HUES64 (cell line): Measurements from ENCODE around the gene RAB39B. TPM values are rescaled to one million over a fixed set of nuclear protein-coding genes. Genes with fewer than 3 reads are reported as not detected.
"Not testable (repeated sequence)": the region's sequence is repeated elsewhere in the genome, so short reads cannot be mapped to it uniquely, and the experiment has no call there.

Source experiments
- H3K27ac ChIP-seq: 2 replicates; pipeline ENCODE4 v1.7.0; 2013; ENCODE audit warnings: low read depth, low read length, inconsistent platforms
- H3K27me3 ChIP-seq: 2 replicates; pipeline ENCODE4 v1.6.1; 2013; ENCODE audit warnings: mild to moderate bottlenecking, low read length; ENCODE audit not compliant: insufficient read depth
- H3K36me3 ChIP-seq: 2 replicates; pipeline ENCODE4 v1.6.1; 2013; ENCODE audit warnings: mild to moderate bottlenecking, low read length; ENCODE audit not compliant: insufficient read depth
- H3K4me1 ChIP-seq: 2 replicates; pipeline ENCODE4 v1.6.1; 2013; ENCODE audit warnings: mild to moderate bottlenecking, low read length, moderate library complexity; ENCODE audit not compliant: insufficient read depth
- H3K4me3 ChIP-seq: 2 replicates; pipeline ENCODE4 v1.5.1; 2013; ENCODE audit warnings: mild to moderate bottlenecking, low read length, moderate library complexity
- H3K9ac ChIP-seq: 2 replicates; pipeline ENCODE4 v1.6.1; 2013; ENCODE audit warnings: mild to moderate bottlenecking, low read depth, low read length
- H3K9me3 ChIP-seq: 2 replicates; pipeline ENCODE4 v1.6.1; 2013; ENCODE audit warnings: low read depth, low read length; ENCODE audit not compliant: insufficient read depth
- WGBS: fragments of 150-250, 120-280 bp; methylation state at CpG from one replicate; pipeline ENCODE4 v1.1.7; 2013; ENCODE audit warnings: missing lambda C conversion rate; 5-methylcytosine and 5-hydroxymethylcytosine counted together
- polyA plus RNA-seq, 2 experiments: library from polyadenylated mRNA; stranded (reverse); fragments of 50-300 nt; gene quantifications; one replicate each; pipeline ENCODE4 v1.2.3, GENCODE V29; 2013

Gene RAB39B
- polyA plus RNA-seq (2013, experiment 1 of 2), result 6.2 TPM
- 4.9 TPM for polyA plus RNA-seq (2013, experiment 2 of 2)

DNA sequence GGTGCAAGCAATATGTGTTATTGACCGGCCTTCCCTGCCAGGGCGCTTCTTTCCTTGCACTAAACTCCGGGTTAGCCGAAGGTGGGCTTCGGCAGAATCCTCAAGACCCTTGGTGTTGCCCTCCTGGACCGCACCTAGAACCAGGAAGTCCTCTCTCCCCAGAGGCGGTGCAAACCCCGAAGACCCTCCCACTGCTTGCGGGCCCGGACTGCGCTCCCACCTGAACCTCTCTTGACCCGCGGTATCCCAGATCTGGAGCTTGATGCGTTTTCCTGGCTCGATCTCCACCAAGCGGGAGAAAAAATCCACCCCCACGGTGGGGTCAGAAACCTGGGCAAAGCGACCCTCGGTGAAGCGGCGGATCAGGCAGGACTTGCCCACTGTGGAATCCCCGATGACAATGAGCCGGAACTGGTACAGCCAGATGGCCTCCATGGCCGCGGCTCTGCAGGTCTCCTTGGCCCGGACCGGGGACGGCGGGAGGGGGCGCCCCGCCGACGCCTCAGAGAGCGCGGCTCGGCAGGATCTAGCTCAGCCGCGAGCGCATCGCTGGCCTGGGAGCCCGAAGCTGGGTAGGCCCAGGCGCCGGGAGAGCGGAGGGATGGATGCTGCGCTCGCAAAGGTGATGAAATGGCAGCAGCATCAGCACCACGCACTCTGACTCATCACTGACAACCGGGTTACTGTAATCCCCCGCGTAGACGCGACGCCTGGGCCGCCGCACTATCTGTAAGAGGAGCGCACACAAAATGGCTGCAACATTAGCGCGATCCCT lies at the start of gene RAB39B:
Gene RAB39B (minus strand): TSS at position 638 of the 775 bp plus-strand sequence. CDS start 203 bp downstream, at position 435.
- Histone ChIP-seq H3K27me3 (no peaks in the 10 kb centered on the region), H3K9me3 (no peaks in the 10 kb centered on the region), H3K4me3 (peak within 1 kb of the TSS; percentile 87), H3K36me3 (no peaks in the 10 kb centered on the region), H3K27ac (peak within 1 kb of the TSS; percentile 72; the same call in 1 of the 2 replicates), H3K9ac (peak within 1 kb of the TSS; percentile 69), H3K4me1 (peaks cover 5% of the 10 kb centered on the region; the same call in 1 of the 2 replicates)
- 1% methylated on average over 58 of the region's 58 CpGs for WGBS

DNA sequence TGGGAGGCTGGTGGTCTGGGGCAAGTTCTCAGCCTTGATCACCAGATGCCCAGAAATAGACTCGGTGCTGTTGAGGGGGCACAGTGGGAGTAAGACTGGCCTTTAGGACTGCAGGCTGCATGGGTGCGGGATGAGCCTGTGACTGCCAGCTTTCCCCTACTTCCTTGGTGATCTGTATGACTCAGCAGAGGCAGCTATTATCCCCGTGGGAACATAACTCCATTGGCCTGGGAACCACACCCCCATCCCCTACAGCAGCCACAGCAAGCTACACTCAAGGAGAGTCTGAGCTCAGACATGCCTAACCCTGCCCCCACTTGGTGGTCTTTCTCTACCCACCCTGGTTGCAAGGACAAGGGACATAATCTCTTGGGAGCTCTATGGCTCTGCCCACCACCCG lies 49.5 kb upstream of the RAB39B start:
- Histone ChIP-seq H3K9me3 (no peaks in the 10 kb centered on the region), H3K9ac (no peak overlapping the region), H3K4me3 (no peak overlapping the region), H3K36me3 (no peaks in the 10 kb centered on the region), H3K27ac (no peak overlapping the region), H3K4me1 (no peaks in the 10 kb centered on the region), H3K27me3 (no peaks in the 10 kb centered on the region)
- WGBS, result 76% methylated on average over 4 of the region's 4 CpGs

GRCh38 chrX:155293771-155294170 lies 29.5 kb upstream of the RAB39B start:
- no peak overlapping the region for H3K4me3 ChIP-seq
- no peak overlapping the region for H3K27ac ChIP-seq
- no peaks in the 10 kb centered on the region for H3K9me3 ChIP-seq
- H3K9ac ChIP-seq, result no peak overlapping the region
- H3K27me3 ChIP-seq, result no peaks in the 10 kb centered on the region
- no peaks in the 10 kb centered on the region for H3K4me1 ChIP-seq
- no peaks in the 10 kb centered on the region for H3K36me3 ChIP-seq

GRCh38 chrX:155279873-155280272 lies 15.6 kb upstream of the RAB39B start:
- Histone ChIP-seq H3K9me3 (no peaks in the 10 kb centered on the region), H3K27me3 (no peaks in the 10 kb centered on the region), H3K36me3 (no peaks in the 10 kb centered on the region), H3K4me3 (no peak overlapping the region), H3K27ac (no peak overlapping the region), H3K9ac (no peak overlapping the region), H3K4me1 (no peaks in the 10 kb centered on the region)
- no CpG with 5 or more reads among the region's 1 CpG for WGBS

DNA sequence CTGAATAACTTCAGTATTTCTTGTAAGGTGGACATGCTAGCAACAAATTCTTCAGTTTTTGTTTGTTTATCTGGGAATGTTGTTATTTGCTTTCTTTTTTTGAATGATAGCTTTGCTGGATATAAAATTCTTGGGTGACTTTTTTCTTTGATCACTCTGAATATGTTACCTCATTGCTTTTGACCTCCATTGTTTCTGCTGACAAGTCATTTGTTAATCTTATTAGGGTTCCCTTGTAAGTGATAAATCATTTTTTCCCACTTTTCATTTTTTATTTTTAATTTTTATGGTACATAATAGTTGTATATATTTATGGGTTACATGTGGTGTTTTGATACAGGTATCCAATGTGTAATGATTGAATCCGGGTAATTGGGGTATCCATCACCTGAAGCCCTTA lies 6.7 kb upstream of the RAB39B start:
- Histone ChIP-seq H3K4me3 (no peak overlapping the region), H3K36me3 (no peaks in the 10 kb centered on the region), H3K27me3 (no peaks in the 10 kb centered on the region), H3K27ac (no peak overlapping the region), H3K4me1 (no peaks in the 10 kb centered on the region), H3K9ac (no peak overlapping the region), H3K9me3 (no peaks in the 10 kb centered on the region)
- 88% methylated on average over 1 of the region's 1 CpG for WGBS

- not testable (repeated sequence) for H3K4me1 ChIP-seq, H3K27ac ChIP-seq, H3K36me3 ChIP-seq, H3K9ac ChIP-seq, H3K4me3 ChIP-seq, H3K9me3 ChIP-seq, H3K27me3 ChIP-seq
- WGBS, result no CpG with 5 or more reads among the region's 1 CpG
Measured at GRCh38 chrX:155267995-155268394, 3.7 kb upstream of the RAB39B start.

GRCh38 chrX:155266439-155266838 lies 2.1 kb upstream of the RAB39B start:
- no CpG with 5 or more reads among the region's 1 CpG for WGBS
- peaks cover 5% of the 10 kb centered on the region; the same call in 1 of the 2 replicates for H3K4me1 ChIP-seq
- no peaks in the 10 kb centered on the region for H3K9me3 ChIP-seq
- no peak overlapping the region for H3K4me3 ChIP-seq
- no peaks in the 10 kb centered on the region for H3K27me3 ChIP-seq
- H3K36me3 ChIP-seq, result no peaks in the 10 kb centered on the region
- no peak overlapping the region for H3K27ac ChIP-seq
- no peak overlapping the region for H3K9ac ChIP-seq

- H3K9ac ChIP-seq, result no peak overlapping the region
- 84% methylated on average over 3 of the region's 5 CpGs for WGBS
- H3K27me3 ChIP-seq, result no peaks in the 10 kb centered on the region
- H3K27ac ChIP-seq, result no peak overlapping the region
- H3K4me3 ChIP-seq, result peak overlapping the region; percentile 87
- no peaks in the 10 kb centered on the region for H3K9me3 ChIP-seq
- H3K36me3 ChIP-seq, result no peaks in the 10 kb centered on the region
- H3K4me1 ChIP-seq, result peaks cover 5% of the 10 kb centered on the region; the same call in 1 of the 2 replicates
Measured at GRCh38 chrX:155262970-155263754, 1.1 kb downstream of the RAB39B start.

GRCh38 chrX:155259752-155260151 lies 4.5 kb downstream of the RAB39B start:
- H3K9ac ChIP-seq, result no peak overlapping the region
- H3K4me3 ChIP-seq, result no peak overlapping the region
- H3K27ac ChIP-seq, result no peak overlapping the region
- no peaks in the 10 kb centered on the region for H3K27me3 ChIP-seq
- no peaks in the 10 kb centered on the region for H3K36me3 ChIP-seq
- H3K9me3 ChIP-seq, result no peaks in the 10 kb centered on the region
- WGBS, result 90% methylated on average over 3 of the region's 3 CpGs
- H3K4me1 ChIP-seq, result peaks cover 5% of the 10 kb centered on the region; the same call in 1 of the 2 replicates

DNA sequence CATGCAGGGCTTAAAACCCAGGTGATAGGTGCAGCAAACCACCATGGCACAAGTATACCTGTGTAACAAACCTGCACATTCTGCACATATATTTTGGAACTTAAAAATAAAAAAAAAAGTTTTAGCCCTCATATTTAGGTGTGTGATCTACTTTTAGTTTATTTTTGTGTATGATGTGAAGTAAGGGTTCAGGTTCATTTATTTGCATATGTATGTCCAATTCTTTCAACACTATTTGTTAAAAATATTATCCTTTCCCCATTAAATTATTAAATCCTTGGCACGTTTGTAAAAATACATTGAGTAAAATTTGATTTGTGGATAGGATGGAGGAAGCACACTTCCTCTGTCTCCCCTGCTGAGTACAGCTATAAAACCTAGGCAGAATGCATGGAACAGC lies 12.9 kb downstream of the RAB39B start:
- Histone ChIP-seq H3K9ac (no peak overlapping the region), H3K27me3 (no peaks in the 10 kb centered on the region), H3K4me3 (no peak overlapping the region), H3K4me1 (peaks cover 6% of the 10 kb centered on the region; the same call in 1 of the 2 replicates), H3K36me3 (no peaks in the 10 kb centered on the region), H3K27ac (no peak overlapping the region), H3K9me3 (no peaks in the 10 kb centered on the region)
- no CpG with 5 or more reads among the region's 1 CpG for WGBS

- WGBS, result 92% methylated on average over 4 of the region's 4 CpGs
- H3K9ac ChIP-seq, result no peak overlapping the region
Measured at GRCh38 chrX:155247497-155247896, 16.8 kb downstream of the RAB39B start.

More at GRCh38 chrX:155247497-155247896, 16.8 kb downstream of the RAB39B start:
- Histone ChIP-seq H3K4me3 (no peak overlapping the region), H3K27me3 (no peaks in the 10 kb centered on the region), H3K27ac (no peak overlapping the region), H3K9me3 (no peaks in the 10 kb centered on the region), H3K4me1 (peaks cover 6% of the 10 kb centered on the region; the same call in 1 of the 2 replicates), H3K36me3 (no peaks in the 10 kb centered on the region)
